GM12878 (cell line): ENCODE data around the gene SLC34A3. TPM values are rescaled to one million over a fixed set of nuclear protein-coding genes. Genes with fewer than 3 reads are reported as not detected.

Source experiments
- ATAC-seq: fragments of 200-7000 bp; cut with Tn5 transposase; 3 replicates; pipeline ENCODE4 v1.9.1; 2020; ENCODE audit warnings: mild to moderate bottlenecking, moderate library complexity
- BruUV-seq: library from RNA; stranded (reverse); fragments of 400-500 nt; replicated peaks from 2 replicates; lab custom pipeline; 2021; lab: Mats Ljungman, UMichigan
- CTCF ChIA-PET: fragments of 300-600 bp; sonication (Branson Sonifier 250); formaldehyde crosslinking; extraction: SDS; loops from one replicate; lab custom pipeline; 2021; ENCODE audit warnings: inconsistent platforms; lab: Yijun Ruan, JAX
- POLR2A ChIA-PET: fragments of 350-600 bp; formaldehyde crosslinking; extraction: SDS; loops from one replicate; lab custom pipeline; 2021; ENCODE audit warnings: inconsistent platforms; lab: Charles Lee
- RAD21 ChIA-PET: fragments of 300-600 bp; sonication (Branson Sonifier 250); formaldehyde crosslinking; loops from one replicate; lab custom pipeline; 2023; ENCODE audit warnings: antibody characterized with exemption; ENCODE audit not compliant: unreplicated experiment; lab: Charles Lee
- SMC1A ChIA-PET: fragments of 300-600 bp; sonication (Branson Sonifier 250); formaldehyde crosslinking; loops from one replicate; lab custom pipeline; 2023; ENCODE audit not compliant: unreplicated experiment, uncharacterized antibody; lab: Charles Lee
- DNase-seq: peaks from one replicate; pipeline ENCODE4 v3.0.0-alpha.2; 2011; ENCODE audit warnings: low read depth, low spot score
- FAIRE-seq: peaks from 3 replicates; lab custom pipeline; 2011; peaks lifted over from hg19 to GRCh38; lab: Jason Lieb, UNC
- H2AFZ ChIP-seq: 2 replicates; pipeline ENCODE4 v1.6.0; 2011; ENCODE audit warnings: low read depth, low read length, control low read depth; ENCODE audit not compliant: control insufficient read depth
- H3K27ac ChIP-seq: 2 replicates; pipeline ENCODE4 v1.5.1; 2011; ENCODE audit warnings: control low read depth; ENCODE audit not compliant: control insufficient read depth, insufficient read depth
- H3K27me3 ChIP-seq, 2 experiments: replicated peaks in 1 of 2; 2 replicates each; pipeline versions ENCODE4 v1.6.0 to v1.6.1; 2011; ENCODE audit warnings: low read length in 1 of 2; ENCODE audit not compliant: control insufficient read depth in 2 of 2, insufficient read depth in 2 of 2
- H3K36me3 ChIP-seq, 2 experiments: 2 replicates each; pipeline ENCODE4 v1.5.1; 2011; ENCODE audit warnings: low read length in 1 of 2; ENCODE audit not compliant: control insufficient read depth in 2 of 2, insufficient read depth in 2 of 2
- H3K4me1 ChIP-seq: 2 replicates; pipeline ENCODE4 v1.6.1; 2011; ENCODE audit warnings: mild to moderate bottlenecking, low read length, moderate library complexity, mixed read lengths; ENCODE audit not compliant: control insufficient read depth, insufficient read depth
- H3K4me2 ChIP-seq: 2 replicates; pipeline ENCODE4 v1.6.0; 2011; ENCODE audit warnings: control low read depth; ENCODE audit not compliant: control insufficient read depth, insufficient read depth
- H3K4me3 ChIP-seq: fragments of 200-600 bp; sonication (generic); 2 replicates; pipeline ENCODE4 v1.5.1; 2016
- H3K79me2 ChIP-seq: 2 replicates; pipeline ENCODE4 v1.6.0; 2011; ENCODE audit warnings: low read length; ENCODE audit not compliant: control insufficient read depth, insufficient read depth
- H3K9ac ChIP-seq: 2 replicates; pipeline ENCODE4 v1.8.0; 2011; ENCODE audit warnings: low read length, control low read depth, mixed read lengths; ENCODE audit not compliant: control insufficient read depth, insufficient read depth
- H3K9me3 ChIP-seq: replicated peaks from 3 replicates; pipeline ENCODE4 v1.5.1; 2011; ENCODE audit warnings: mild to moderate bottlenecking, low read length; ENCODE audit not compliant: control insufficient read depth, insufficient read depth
- H4K20me1 ChIP-seq: 2 replicates; pipeline ENCODE4 v1.6.0; 2011; ENCODE audit not compliant: control insufficient read depth, insufficient read depth
- DPF2 ChIP-seq: fragments of 450-650 bp; IDR thresholded peaks from 2 replicates; pipeline ENCODE4 v1.6.1; 2017; ENCODE audit warnings: mild to moderate bottlenecking
- ETV6 ChIP-seq, 2 experiments: fragments of 450-650 bp in 1 of 2; IDR thresholded peaks in 1 of 2; conservative IDR thresholded peaks in 1 of 2; 2 replicates each; pipeline ENCODE4 v1.6.1; 2014; ENCODE audit warnings: antibody characterized with exemption in 1 of 2, borderline replicate concordance in 1 of 2, low read depth in 1 of 2, mild to moderate bottlenecking in 1 of 2, moderate library complexity in 1 of 2
- IKZF2 ChIP-seq, 2 experiments: fragments of 450-650 bp; IDR thresholded peaks; 2 replicates each; pipeline ENCODE4 v1.6.1; 2017; ENCODE audit warnings: mild to moderate bottlenecking in 2 of 2, moderate library complexity in 2 of 2
- MEF2A ChIP-seq: IDR thresholded peaks from 2 replicates; pipeline ENCODE4 v1.6.1; 2011; ENCODE audit warnings: low read depth, mild to moderate bottlenecking, low read length, moderate library complexity; ENCODE audit not compliant: insufficient read depth
- MEF2B ChIP-seq: fragments of 450-650 bp; IDR thresholded peaks from 2 replicates; pipeline ENCODE4 v1.6.1; 2018; ENCODE audit warnings: mild to moderate bottlenecking, moderate library complexity; ENCODE audit not compliant: partially characterized antibody, poor library complexity, severe bottlenecking
- MXI1 ChIP-seq: fragments of 150-350 bp; IDR thresholded peaks from 2 replicates; pipeline ENCODE4 v1.6.1; 2011; ENCODE audit warnings: low read depth, mild to moderate bottlenecking, inconsistent platforms, low read length, improper control_type of control experiment
- NKRF ChIP-seq: fragments of 450-650 bp; conservative IDR thresholded peaks from 2 replicates; pipeline ENCODE4 v1.6.1; 2017; ENCODE audit warnings: mild to moderate bottlenecking, moderate library complexity
- NR2F1 ChIP-seq: fragments of 450-650 bp; conservative IDR thresholded peaks from 2 replicates; pipeline ENCODE4 v1.6.1; 2017; ENCODE audit warnings: mild to moderate bottlenecking
- PKNOX1 ChIP-seq: fragments of 450-650 bp; IDR thresholded peaks from 2 replicates; pipeline ENCODE4 v1.6.1; 2016; ENCODE audit warnings: mild to moderate bottlenecking
- RB1 ChIP-seq: fragments of 450-650 bp; formaldehyde crosslinking; IDR thresholded peaks from 2 replicates; pipeline ENCODE4 v1.6.1; 2017; ENCODE audit warnings: mild to moderate bottlenecking, borderline replicate concordance
- SPI1 ChIP-seq: IDR thresholded peaks from 2 replicates; pipeline ENCODE4 v1.6.1; 2011; ENCODE audit warnings: low read depth, mild to moderate bottlenecking, low read length, moderate library complexity, borderline replicate concordance; ENCODE audit not compliant: insufficient read depth
- TAF1 ChIP-seq: IDR thresholded peaks from 2 replicates; pipeline ENCODE4 v1.6.1; 2011; ENCODE audit warnings: mild to moderate bottlenecking, low read depth, low read length, borderline replicate concordance
- WRNIP1 ChIP-seq: IDR thresholded peaks from 2 replicates; pipeline ENCODE4 v1.6.1; 2011; ENCODE audit warnings: low read depth, low read length, improper control_type of control experiment, borderline replicate concordance
- ZBTB4 ChIP-seq: fragments of 450-650 bp; formaldehyde crosslinking; IDR thresholded peaks from 2 replicates; pipeline ENCODE4 v1.4.0; 2022; ENCODE audit warnings: mild to moderate bottlenecking, moderate library complexity
- ZNF622 ChIP-seq: fragments of 450-650 bp; IDR thresholded peaks from 2 replicates; pipeline ENCODE4 v1.6.1; 2017; ENCODE audit warnings: mild to moderate bottlenecking, inconsistent platforms
- WGBS: methylation state at CpG from one replicate; pipeline ENCODE4 v1.1.6; 2016; ENCODE audit warnings: low lambda C conversion rate; ENCODE audit not compliant: insufficient replicate concordance, insufficient coverage; ENCODE audit errors: missing lambda C conversion rate; 5-methylcytosine and 5-hydroxymethylcytosine counted together
- in situ Hi-C: fragments of 300-500 bp; cut with MboI; formaldehyde crosslinking; loops from 9 replicates; pipeline ENCODE4 v1.14.3; 2018; ENCODE audit warnings: mixed read lengths
- intact Hi-C: fragments of 100-400 bp; cut with micrococcal nuclease; formaldehyde crosslinking; loops from one replicate; pipeline ENCODE4 v1.14.2; 2022; ENCODE audit not compliant: unreplicated experiment
- polyA plus RNA-seq, 11 experiments: library from polyadenylated mRNA; depleted of rRNA in 4 of 11; unstranded in 6 of 11; stranded (reverse) in 5 of 11; fragments of >200 nt; fragmentation: Nextera tagmentation in 4 of 11; fragmentation: Illumina TruSeq in 1 of 11; extraction: Ambion mirVana in 4 of 11; extraction: Trizol in 1 of 11; gene quantifications; 1 replicate in 1 of 11; 2 replicates in 10 of 11; pipeline versions ENCODE4 v1.2.1 to v1.2.3, GENCODE V29; 2011 to 2016; ENCODE audit warnings: inconsistent platforms in 2 of 11, missing spikeins in 2 of 11, low read depth in 1 of 11
- total RNA-seq, 4 experiments: library from RNA; depleted of rRNA in 3 of 4; stranded (reverse); fragments of >200 nt in 3 of 4; fragmentation: Illumina TruSeq in 1 of 4; extraction: Trizol in 1 of 4; gene quantifications; 2 replicates each; pipeline versions ENCODE4 v1.2.1 to v1.2.3, GENCODE V29; 2013 to 2021

The SLC34A3 gene
- total and polyA plus RNA-seq, 10 of the 15 experiments (the other 5 are each of a cell fraction or from before 2014, with no cell fraction given): not detected

GRCh38 chr9:137277329-137278041, 46.8 kb downstream of the SLC34A3 start, which contains the start of gene TOR4A:
Gene TOR4A, plus strand, starts transcription at chr9:137277726. Its CDS starts 964 bp downstream, at chr9:137278690.
- no peaks in the 10 kb centered on the region for H4K20me1 ChIP-seq
- POLR2A ChIA-PET: interaction anchor here (0.6 to 2.5 kb wide), 10 partner anchors 9 to 154 kb away, joined by 3 to 14 read pairs (median 4); partner anchors contain the start of genes EXD3, NOXA1 and TUBB4B
- WGBS: under 1% methylated on average over 24 of the region's 25 CpGs
- peaks cover 0 to 2% of the 10 kb centered on the region in 2 experiments; a peak in 2 of 4 replicates for H3K36me3 ChIP-seq
- no TSS peak for BruUV-seq
- H3K4me1 ChIP-seq: peaks cover 39% of the 10 kb centered on the region
- H2AFZ ChIP-seq: peak within 1 kb of the TSS; percentile 45
- H3K9me3 ChIP-seq: no peaks in the 10 kb centered on the region
- peak within 1 kb of the TSS; percentile 95 for H3K9ac ChIP-seq
- peaks cover 19% of the 10 kb centered on the region for H3K79me2 ChIP-seq
- H3K4me2 ChIP-seq: peak within 1 kb of the TSS; percentile 97
- peak within 1 kb of the TSS; percentile 95 for H3K27ac ChIP-seq
- ATAC-seq: peak; percentile 89
- peak; percentile 93 for FAIRE-seq
- CTCF ChIA-PET: interaction anchor here (0.6 to 1.6 kb wide), 15 partner anchors 10 to 249 kb away, joined by 3 to 6 read pairs (median 3); partner anchors contain the start of genes EXD3, NOXA1, NRARP and RNF224
- H3K27me3 ChIP-seq: no peaks in the 10 kb centered on the region
- intact Hi-C loops (no loop called here), in situ Hi-C loops (no loop called here)
- SMC1A ChIA-PET: interaction anchor here (0.6 to 1.6 kb wide), 3 partner anchors 40 to 127 kb away, joined by 3 to 6 read pairs (median 3); no protein-coding TSS in a partner anchor
- peak; percentile 42 for DNase-seq
- H3K4me3 ChIP-seq: peak within 1 kb of the TSS; percentile 92
- RAD21 ChIA-PET: interaction anchor here (0.5 to 1.8 kb wide), 12 partner anchors 9 to 121 kb away, joined by 3 to 14 read pairs (median 4); partner anchors contain the start of gene NRARP
- TF ChIP-seq ETV6 (conservative IDR thresholded peaks at IDR 0.05 in 1 of 2, IDR thresholded peaks at IDR 0.05 in 1 of 2; ENCODE audit: borderline replicate concordance in 1 of 2, low read depth in 1 of 2) (peak in 1 of 2 experiments; percentile 36; a peak in 2 of 4 replicates), MEF2B (peak; percentile 98), ZNF622 (no peak), MXI1 (peak; percentile 73), RB1 (0 out of 2 replicates have a peak, but pooled peaks have one; percentile 52), ZBTB4 (CRISPR knock-in tag) (no peak), IKZF2 (IDR thresholded peaks at IDR 0.05) (peak; percentile 29 to 44; a peak in 3 of 4 replicates), SPI1 (peak; percentile 70; the same call in 1 of the 2 replicates), DPF2 (peak; percentile 46), MEF2A (no peak), NKRF (peak; percentile 53; the same call in 1 of the 2 replicates), WRNIP1 (no peak), PKNOX1 (peak; percentile 26; the same call in 1 of the 2 replicates), TAF1 (0 out of 2 replicates have a peak, but pooled peaks have one; percentile 20), NR2F1 (peak; percentile 68)
